HUES64 (cell line): ENCODE data around the gene SLC35G3. TPM values are rescaled to one million over a fixed set of nuclear protein-coding genes. Genes with fewer than 3 reads are reported as not detected.
"Not testable (repeated sequence)": the region's sequence is repeated elsewhere in the genome, so short reads cannot be mapped to it uniquely, and the experiment has no call there.

Experiments used
- H3K27ac ChIP-seq: 2 replicates; pipeline ENCODE4 v1.7.0; 2013; ENCODE audit warnings: low read depth, low read length, inconsistent platforms
- H3K27me3 ChIP-seq: 2 replicates; pipeline ENCODE4 v1.6.1; 2013; ENCODE audit warnings: mild to moderate bottlenecking, low read length; ENCODE audit not compliant: insufficient read depth
- H3K36me3 ChIP-seq: 2 replicates; pipeline ENCODE4 v1.6.1; 2013; ENCODE audit warnings: mild to moderate bottlenecking, low read length; ENCODE audit not compliant: insufficient read depth
- H3K4me1 ChIP-seq: 2 replicates; pipeline ENCODE4 v1.6.1; 2013; ENCODE audit warnings: mild to moderate bottlenecking, low read length, moderate library complexity; ENCODE audit not compliant: insufficient read depth
- H3K4me3 ChIP-seq: 2 replicates; pipeline ENCODE4 v1.5.1; 2013; ENCODE audit warnings: mild to moderate bottlenecking, low read length, moderate library complexity
- H3K9ac ChIP-seq: 2 replicates; pipeline ENCODE4 v1.6.1; 2013; ENCODE audit warnings: mild to moderate bottlenecking, low read depth, low read length
- H3K9me3 ChIP-seq: 2 replicates; pipeline ENCODE4 v1.6.1; 2013; ENCODE audit warnings: low read depth, low read length; ENCODE audit not compliant: insufficient read depth
- whole genome bisulfite sequencing: fragments of 150-250, 120-280 bp; methylation state at CpG from one replicate; pipeline ENCODE4 v1.1.7; 2013; ENCODE audit warnings: missing lambda C conversion rate; 5-methylcytosine and 5-hydroxymethylcytosine counted together
- polyA plus RNA-seq, 2 experiments: library from polyadenylated mRNA; stranded (reverse); fragments of 50-300 nt; gene quantifications; one replicate each; pipeline ENCODE4 v1.2.3, GENCODE V29; 2013

Gene SLC35G3
- polyA plus RNA-seq (2013, experiment 1 of 2) = not detected
- not detected for polyA plus RNA-seq (2013, experiment 2 of 2)

DNA sequence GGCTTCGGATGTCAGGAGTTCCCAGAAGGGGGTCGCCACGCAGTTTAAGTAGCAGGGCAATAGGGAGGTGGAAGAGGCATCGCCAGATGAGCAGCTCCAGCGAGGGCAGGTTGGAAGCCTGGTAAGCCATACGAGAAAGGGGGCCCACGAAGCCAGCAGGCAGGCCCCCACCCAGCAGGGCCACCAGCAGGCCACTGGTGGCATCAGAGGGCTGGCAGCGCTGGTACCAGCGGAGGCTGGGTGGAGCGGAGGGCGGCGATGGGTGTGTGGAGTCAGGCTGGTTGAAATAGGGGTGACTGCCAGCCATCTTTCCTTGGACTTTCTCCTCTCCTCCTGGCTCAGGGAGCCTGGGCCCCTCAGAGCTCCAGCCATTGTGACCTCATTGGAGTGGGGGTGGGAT lies at the start of gene SLC35G3:
Gene SLC35G3 (minus strand): TSS at position 393 of the 400 bp plus-strand sequence. CDS start 86 bp downstream, at position 307.
- WGBS = 92% methylated on average over 12 of the region's 12 CpGs
- not testable (repeated sequence) for H3K4me3 ChIP-seq, H3K27ac ChIP-seq, H3K9ac ChIP-seq, H3K27me3 ChIP-seq, H3K4me1 ChIP-seq, H3K36me3 ChIP-seq
- peaks cover 12% of the 10 kb centered on the region for H3K9me3 ChIP-seq

DNA sequence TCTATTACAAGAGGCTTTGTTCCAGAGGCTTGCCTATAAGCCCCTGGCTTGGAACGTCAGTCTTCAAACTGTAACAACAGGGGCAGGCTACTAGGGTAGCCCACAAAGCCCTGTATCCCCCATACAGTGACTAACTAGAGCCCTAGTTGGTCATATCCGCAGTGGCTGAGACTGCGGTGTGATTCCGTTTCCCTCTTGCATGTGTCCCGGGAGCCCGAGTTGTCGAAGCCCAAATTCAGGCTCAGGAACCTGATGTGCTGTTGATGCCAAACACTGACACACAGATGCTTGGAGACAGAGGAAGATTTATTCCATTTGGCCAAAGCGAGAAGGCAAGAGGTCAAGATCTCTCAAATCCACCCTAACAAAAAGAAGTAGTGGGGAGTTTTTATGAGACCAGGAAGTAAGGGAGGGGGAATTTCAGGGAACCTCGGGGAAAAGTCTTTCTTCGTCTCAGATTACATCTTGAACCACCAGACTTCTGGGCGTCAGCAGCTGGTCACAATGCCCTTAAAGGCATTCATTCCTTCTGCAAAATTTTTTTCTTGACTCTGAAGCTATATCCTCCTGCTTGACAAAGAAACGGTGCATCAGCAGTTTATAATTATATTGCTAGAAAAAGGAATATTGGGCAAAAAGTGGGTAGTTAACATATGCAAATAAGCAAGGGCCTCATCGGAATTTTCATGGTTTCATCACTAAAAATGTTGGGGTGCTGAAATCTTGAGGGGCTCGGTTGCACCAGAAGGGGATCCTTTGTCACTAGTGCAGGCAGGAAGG lies 49.6 kb upstream of the SLC35G3 start:
- Histone ChIP-seq H3K9me3 (no peaks in the 10 kb centered on the region), H3K4me3 (peak overlapping the region; percentile 78), H3K36me3 (no peaks in the 10 kb centered on the region), H3K27ac (no peak overlapping the region), H3K9ac (peak overlapping the region; percentile 59), H3K27me3 (peaks cover 12% of the 10 kb centered on the region), H3K4me1 (peaks cover 21% of the 10 kb centered on the region; the same call in 1 of the 2 replicates)
- WGBS = 14% methylated on average over 13 of the region's 14 CpGs

DNA sequence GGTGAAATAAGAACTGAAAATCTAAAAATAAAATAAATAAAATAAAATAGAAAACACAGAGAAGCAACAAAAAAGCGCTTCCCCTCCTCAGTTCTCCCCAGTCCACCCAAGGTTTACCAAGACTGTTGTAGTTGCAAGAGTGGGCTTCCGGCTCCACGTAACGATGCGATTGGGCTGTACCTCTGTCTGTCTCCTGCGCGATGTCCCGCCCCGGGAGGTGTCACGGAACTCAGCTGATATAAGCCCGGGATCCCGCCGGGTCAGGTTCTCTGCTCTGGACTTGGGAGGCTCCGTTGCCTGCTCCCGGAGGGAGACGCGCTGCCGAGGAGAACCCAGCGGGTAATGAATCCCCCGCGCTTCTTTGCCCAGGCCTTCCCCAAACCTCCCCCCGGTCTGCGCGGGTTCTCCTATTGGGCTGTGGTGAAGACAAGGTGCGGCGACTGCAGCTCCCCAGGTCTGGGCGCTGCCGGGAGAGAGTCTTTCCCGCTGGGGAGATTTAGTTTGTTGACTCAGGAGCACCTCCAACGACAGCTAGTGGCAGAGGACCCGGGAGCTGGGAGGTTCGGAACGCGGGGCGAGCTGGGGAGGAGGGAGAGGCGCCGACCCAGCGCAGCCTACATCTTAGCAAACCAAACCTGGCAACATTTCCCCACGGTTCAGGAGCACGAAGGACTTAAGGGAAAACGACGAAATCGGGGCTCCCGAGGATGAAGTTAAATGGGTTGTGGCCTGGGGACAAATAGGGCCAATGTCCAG lies 48.8 kb upstream of the SLC35G3 start, which contains the start of gene SLFN5:
Gene SLFN5 (plus strand): TSS at position 268 of the 756 bp plus-strand sequence. CDS start 15,619 bp downstream, outside the sequence.
- H3K36me3 ChIP-seq = no peaks in the 10 kb centered on the region
- peak within 1 kb of the TSS; percentile 66; the same call in 1 of the 2 replicates for H3K27ac ChIP-seq
- no peaks in the 10 kb centered on the region for H3K9me3 ChIP-seq
- H3K4me1 ChIP-seq = peaks cover 21% of the 10 kb centered on the region; the same call in 1 of the 2 replicates
- 1% methylated on average over 44 of the region's 44 CpGs for WGBS
- H3K27me3 ChIP-seq = peaks cover 12% of the 10 kb centered on the region
- peak within 1 kb of the TSS; percentile 78 for H3K4me3 ChIP-seq
- peak within 1 kb of the TSS; percentile 62 for H3K9ac ChIP-seq

DNA sequence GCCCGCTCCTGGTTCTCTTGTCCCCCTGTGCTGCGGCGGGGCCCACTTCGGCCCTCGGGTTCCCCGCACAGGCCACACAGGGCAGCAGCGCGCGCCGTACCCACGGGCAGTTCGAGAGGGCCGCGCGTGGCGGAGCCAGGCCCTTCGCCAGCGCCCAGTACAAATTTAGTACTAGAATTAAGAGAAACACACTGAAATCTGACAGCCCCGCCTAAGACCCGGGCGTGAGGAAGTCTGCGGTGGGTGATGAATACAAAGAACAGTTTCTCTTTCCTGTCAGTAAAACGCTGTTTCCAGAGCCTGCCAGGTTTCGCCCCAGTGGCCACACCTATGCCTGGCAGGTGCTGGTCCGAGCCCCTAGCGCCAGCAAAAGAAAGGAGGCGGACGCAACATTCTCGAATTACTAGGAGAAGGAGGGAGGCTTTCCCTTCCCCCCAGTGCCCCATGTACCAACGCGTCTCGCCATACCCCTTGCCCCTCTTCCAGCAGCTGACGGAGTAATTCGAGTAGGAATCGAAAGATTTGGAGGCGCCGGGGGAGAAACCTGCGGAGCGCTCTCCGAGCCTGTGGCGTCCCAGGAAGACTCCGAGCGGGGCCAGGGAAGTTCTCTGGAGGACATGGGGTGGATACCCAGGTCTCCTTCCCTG lies 48.1 kb upstream of the SLC35G3 start:
- WGBS = 5% methylated on average over 40 of the region's 43 CpGs
- Histone ChIP-seq H3K9me3 (no peaks in the 10 kb centered on the region), H3K4me3 (peak overlapping the region; percentile 78), H3K27ac (peak overlapping the region; percentile 66; the same call in 1 of the 2 replicates), H3K36me3 (no peaks in the 10 kb centered on the region), H3K4me1 (peaks cover 21% of the 10 kb centered on the region; the same call in 1 of the 2 replicates), H3K27me3 (peaks cover 12% of the 10 kb centered on the region), H3K9ac (peak overlapping the region; percentile 62)

DNA sequence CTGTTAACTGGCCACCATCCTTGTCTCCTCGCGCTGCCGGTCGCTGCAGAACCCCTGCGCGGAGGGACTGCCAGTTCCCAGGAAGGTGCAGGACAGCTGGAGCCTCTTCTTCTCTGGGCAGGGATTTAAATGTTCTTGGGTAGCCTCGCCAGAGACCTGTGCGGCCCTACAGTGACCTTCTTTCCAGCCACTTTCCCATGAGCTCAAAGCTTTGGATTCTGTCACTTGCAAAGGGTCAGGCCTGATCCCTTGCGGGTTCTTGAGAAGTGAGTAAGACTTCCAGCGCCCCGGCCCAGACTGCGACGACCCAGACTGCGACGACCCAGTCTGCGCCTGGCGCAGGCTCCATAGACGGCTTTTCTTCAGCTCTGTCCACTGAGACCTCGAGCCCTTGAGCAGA lies 47.3 kb upstream of the SLC35G3 start:
- Histone ChIP-seq H3K27me3 (peaks cover 12% of the 10 kb centered on the region), H3K4me3 (peak overlapping the region; percentile 78), H3K9me3 (no peaks in the 10 kb centered on the region), H3K4me1 (peaks cover 21% of the 10 kb centered on the region; the same call in 1 of the 2 replicates), H3K36me3 (no peaks in the 10 kb centered on the region), H3K9ac (peak overlapping the region; percentile 62; the same call in 1 of the 2 replicates), H3K27ac (no peak overlapping the region)
- WGBS = 91% methylated on average over 19 of the region's 19 CpGs

DNA sequence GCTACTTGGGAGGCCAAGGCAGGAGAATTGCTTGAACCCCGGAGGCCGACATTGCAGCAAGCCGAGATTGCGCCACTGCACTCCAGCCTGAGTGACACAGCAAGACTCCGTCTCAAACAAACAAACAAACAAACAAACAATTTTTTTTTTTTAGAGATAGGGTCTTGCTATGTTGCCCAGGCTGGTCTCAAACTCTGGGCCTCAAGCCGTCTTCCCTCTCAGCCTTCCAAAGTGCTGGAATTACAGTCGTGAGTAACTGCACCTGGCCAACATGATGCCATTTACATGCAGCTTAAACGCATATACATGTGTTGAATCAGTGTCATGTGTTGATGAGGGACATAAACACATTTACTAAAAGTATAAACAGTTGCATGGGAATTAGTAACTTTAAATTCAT lies 46.7 kb upstream of the SLC35G3 start:
- Histone ChIP-seq H3K4me1 (peaks cover 21% of the 10 kb centered on the region; the same call in 1 of the 2 replicates), H3K27ac (no peak overlapping the region), H3K27me3 (peaks cover 12% of the 10 kb centered on the region), H3K9me3 (no peaks in the 10 kb centered on the region), H3K36me3 (no peaks in the 10 kb centered on the region), H3K9ac (no peak overlapping the region), H3K4me3 (no peak overlapping the region)
- 96% methylated on average over 7 of the region's 8 CpGs for WGBS

DNA sequence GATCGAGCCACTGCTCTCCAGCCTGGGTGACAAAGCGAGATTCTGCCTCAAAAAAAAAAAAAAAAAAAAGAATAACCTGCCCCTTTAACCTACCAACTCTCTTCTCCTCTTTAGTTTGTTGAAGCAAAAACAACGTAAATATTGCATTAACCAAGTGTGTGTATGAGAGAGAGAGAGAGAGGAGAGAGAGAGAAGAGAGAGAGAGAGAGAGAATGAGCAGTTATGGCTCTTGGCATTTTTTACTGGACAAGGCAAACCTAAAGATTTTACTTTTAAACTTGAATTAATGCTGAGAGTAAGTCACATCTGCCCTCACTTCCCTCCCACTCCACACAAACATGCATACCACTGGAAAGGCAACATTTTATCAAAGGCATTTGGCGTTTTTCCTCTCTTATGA lies 45.6 kb upstream of the SLC35G3 start:
- H3K4me1 ChIP-seq = peaks cover 16% of the 10 kb centered on the region; the same call in 1 of the 2 replicates
- H3K27ac ChIP-seq = no peak overlapping the region
- peaks cover 17% of the 10 kb centered on the region for H3K27me3 ChIP-seq
- no peak overlapping the region for H3K9ac ChIP-seq
- no peaks in the 10 kb centered on the region for H3K9me3 ChIP-seq
- no peak overlapping the region for H3K4me3 ChIP-seq
- 78% methylated on average over 3 of the region's 4 CpGs for WGBS
- H3K36me3 ChIP-seq = no peaks in the 10 kb centered on the region

DNA sequence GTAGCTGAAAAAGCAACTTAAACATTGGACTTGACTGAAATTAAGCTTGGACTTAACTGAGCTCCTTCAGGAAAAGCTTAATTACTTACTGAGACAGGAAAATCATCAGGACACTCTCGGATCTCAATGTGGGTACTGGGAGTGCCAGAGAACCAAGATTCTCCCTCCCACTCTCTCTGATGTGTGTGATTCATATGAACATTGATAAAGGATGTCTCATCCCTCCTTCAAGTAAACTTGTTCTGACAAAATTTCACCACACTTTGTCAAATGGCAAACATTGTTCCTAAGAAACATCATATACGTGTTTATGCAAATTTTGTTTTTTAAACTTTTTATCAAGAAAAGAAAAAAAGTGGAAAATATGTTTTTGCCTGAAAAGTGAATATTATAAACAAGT lies 44.6 kb upstream of the SLC35G3 start:
- no peaks in the 10 kb centered on the region for H3K36me3 ChIP-seq
- peaks cover 17% of the 10 kb centered on the region for H3K27me3 ChIP-seq
- H3K27ac ChIP-seq = no peak overlapping the region
- peaks cover 6% of the 10 kb centered on the region; the same call in 1 of the 2 replicates for H3K4me1 ChIP-seq
- WGBS = 100% methylated on average over 2 of the region's 2 CpGs
- no peak overlapping the region for H3K4me3 ChIP-seq
- H3K9ac ChIP-seq = no peak overlapping the region
- no peaks in the 10 kb centered on the region for H3K9me3 ChIP-seq

DNA sequence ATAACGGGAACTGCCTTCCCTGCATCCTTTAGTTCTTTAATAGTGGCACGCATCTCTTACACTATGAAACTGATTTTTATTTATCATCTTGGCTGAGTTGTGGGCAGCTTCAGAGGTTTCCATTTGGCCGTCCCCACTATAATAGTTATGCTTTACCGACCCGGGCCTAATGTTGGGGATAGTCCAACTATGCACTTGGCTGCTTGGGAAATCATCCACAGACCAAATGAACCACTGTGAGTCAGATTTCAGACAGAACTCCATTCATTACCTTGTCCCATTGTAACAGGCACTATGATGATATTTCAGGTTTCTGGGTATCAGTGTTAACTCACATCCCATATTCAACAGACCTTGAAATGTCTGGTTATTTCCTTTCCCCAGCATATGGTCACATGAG lies 42.6 kb upstream of the SLC35G3 start:
- H3K9me3 ChIP-seq = no peaks in the 10 kb centered on the region
- 95% methylated on average over 5 of the region's 5 CpGs for WGBS
- no peak overlapping the region for H3K9ac ChIP-seq
- H3K4me3 ChIP-seq = no peak overlapping the region
- no peak overlapping the region for H3K27ac ChIP-seq
- peaks cover 10% of the 10 kb centered on the region; the same call in 1 of the 2 replicates for H3K27me3 ChIP-seq
- H3K36me3 ChIP-seq = no peaks in the 10 kb centered on the region
- H3K4me1 ChIP-seq = no peaks in the 10 kb centered on the region

DNA sequence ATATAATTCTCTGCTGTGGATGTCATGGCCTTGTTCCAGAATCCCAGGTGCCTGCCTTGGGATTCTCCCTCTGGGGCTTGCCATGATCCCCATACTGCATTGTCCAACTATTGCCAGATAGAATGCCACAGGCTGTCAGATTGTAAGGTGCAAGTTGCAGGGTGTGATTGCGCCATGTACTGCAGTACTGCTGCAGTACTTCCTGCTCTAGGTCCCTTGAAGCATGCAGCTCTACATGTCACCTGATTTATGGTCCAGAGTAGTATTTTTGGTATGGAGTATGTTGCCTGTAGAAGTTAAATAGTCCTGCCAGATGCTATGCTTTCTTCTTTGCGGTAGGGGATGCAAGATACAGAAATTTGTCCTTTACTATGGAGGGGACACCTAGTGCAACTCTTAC lies 41.7 kb upstream of the SLC35G3 start:
- Histone ChIP-seq H3K4me1 (no peaks in the 10 kb centered on the region), H3K27ac (no peak overlapping the region), H3K4me3 (no peak overlapping the region), H3K9ac (no peak overlapping the region), H3K27me3 (peaks cover 8% of the 10 kb centered on the region; the same call in 1 of the 2 replicates), H3K36me3 (no peaks in the 10 kb centered on the region), H3K9me3 (no peaks in the 10 kb centered on the region)
- 90% methylated on average over 2 of the region's 2 CpGs for WGBS
